GM13977 (cell line): ENCODE measurements around the gene SLC1A5.

Experiments
- DNase-seq: peaks from one replicate; pipeline ENCODE4 v3.0.0; 2012; ENCODE audit warnings: low spot score
- in situ Hi-C: fragments of 300-500 bp; cut with MboI; formaldehyde crosslinking; loops from one replicate; pipeline ENCODE4 v1.12.0; 2022; ENCODE audit warnings: low sequenced_read_pairs, low pct_unique_long_range_greater_than_20kb, mixed read lengths, inconsistent platforms; ENCODE audit not compliant: unreplicated experiment
- TF ChIP-seq, protein P1 (sequence below): IDR thresholded peaks from 2 replicates; pipeline ENCODE4 v1.5.1; 2012; ENCODE audit warnings: mild to moderate bottlenecking, control low read depth; ENCODE audit not compliant: insufficient read depth; ENCODE audit errors: extremely low read depth, missing control alignments

Gene SLC1A5

DNA sequence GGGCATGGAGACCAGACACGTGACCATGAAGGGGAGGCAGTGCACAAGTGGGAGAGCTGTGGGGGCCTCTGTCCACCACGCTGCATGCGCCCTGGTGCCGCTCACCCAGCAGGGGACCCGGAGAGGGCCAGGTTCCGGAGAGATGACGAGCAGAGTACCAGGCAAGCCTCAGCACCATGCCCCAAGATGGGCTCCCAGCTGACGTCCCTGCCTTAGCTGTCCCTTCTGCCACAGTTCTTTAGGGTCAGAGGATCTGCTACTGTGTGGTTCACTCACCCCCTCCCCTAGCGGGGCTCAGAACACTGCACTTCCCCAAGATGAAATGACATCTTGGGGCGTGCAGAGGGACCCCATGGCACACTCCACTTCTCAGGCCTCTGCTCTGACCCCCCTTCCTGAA lies 61.8 kb downstream of the SLC1A5 start:
- in situ Hi-C loops, result no loop called here
- TF ChIP-seq, protein P1, sequence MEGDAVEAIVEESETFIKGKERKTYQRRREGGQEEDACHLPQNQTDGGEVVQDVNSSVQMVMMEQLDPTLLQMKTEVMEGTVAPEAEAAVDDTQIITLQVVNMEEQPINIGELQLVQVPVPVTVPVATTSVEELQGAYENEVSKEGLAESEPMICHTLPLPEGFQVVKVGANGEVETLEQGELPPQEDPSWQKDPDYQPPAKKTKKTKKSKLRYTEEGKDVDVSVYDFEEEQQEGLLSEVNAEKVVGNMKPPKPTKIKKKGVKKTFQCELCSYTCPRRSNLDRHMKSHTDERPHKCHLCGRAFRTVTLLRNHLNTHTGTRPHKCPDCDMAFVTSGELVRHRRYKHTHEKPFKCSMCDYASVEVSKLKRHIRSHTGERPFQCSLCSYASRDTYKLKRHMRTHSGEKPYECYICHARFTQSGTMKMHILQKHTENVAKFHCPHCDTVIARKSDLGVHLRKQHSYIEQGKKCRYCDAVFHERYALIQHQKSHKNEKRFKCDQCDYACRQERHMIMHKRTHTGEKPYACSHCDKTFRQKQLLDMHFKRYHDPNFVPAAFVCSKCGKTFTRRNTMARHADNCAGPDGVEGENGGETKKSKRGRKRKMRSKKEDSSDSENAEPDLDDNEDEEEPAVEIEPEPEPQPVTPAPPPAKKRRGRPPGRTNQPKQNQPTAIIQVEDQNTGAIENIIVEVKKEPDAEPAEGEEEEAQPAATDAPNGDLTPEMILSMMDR, result no peak
- no peak for DNase-seq

DNA sequence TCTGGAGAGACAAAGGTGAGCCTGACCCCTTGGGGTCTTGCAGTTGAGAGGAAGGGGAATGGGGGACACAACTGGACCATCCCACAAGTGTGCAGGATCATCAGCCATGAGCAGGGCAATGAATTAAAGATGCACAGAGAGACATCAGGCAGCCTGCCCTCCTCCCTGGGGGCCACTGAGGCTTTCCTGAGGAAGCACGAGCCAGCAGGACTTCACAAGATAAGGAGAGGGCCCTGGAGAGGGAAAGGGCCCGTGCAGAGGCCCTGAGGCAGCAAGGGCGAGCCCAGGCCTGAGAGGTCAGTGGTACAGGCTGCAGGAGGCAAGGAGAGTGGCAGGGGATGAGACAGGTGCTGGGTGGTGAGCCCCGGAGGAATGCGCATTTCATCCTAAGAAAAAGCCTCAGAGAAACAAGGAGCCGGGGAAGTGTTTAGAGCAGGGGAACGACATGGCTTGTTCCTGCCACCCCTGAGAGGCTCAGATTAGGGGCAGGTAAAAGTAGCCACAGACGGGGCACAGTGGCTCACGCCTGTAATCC lies 62.5 kb downstream of the SLC1A5 start:
- in situ Hi-C loops, result no loop called here
- TF ChIP-seq, protein P1, result no peak
- DNase-seq, result no peak

DNA sequence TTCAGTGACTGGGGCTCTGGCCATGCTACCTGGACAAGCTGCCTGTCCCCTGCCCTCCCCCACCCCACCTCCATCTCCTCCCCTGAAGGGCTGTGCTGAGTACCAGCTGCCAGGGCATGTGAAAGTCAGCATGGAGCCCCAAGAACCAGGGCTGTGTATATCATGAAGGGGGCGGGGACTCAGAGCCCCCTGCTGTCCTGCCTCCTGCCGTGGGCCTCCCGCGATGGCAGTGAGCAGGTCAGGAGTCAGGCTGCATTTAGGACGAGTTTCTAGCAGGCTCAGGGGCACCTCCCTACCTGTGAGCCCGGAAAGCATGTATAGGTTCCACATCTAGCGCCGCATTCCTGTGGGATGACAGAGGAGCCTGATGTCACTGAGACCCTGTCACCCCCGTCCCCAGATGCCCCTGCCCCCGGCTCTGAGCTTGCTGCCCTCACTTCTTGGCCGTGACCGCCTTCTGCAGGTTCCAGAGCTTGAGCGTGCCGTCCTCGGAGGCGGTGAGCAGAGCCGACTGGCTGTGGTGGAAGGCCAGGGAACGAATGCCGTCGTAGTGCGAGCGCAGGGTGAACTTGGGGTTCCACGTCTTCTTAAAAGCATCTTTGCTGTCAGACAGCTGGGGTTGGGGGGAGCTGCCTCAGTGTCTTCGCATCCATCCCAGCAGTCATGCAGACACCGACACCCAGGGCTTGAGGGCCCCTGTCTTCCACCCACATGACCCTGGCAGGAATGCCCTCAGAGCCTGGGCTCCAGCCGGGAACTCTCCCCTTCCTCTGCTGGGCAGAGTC lies 63.2 kb downstream of the SLC1A5 start:
- DNase-seq, result no peak
- in situ Hi-C loops, result no loop called here
- TF ChIP-seq, protein P1, result no peak
